GM23248 (cell line): Measurements from ENCODE around the gene DBF4B. TPM values are rescaled to one million over a fixed set of nuclear protein-coding genes. Genes with fewer than 3 reads are reported as not detected.

ENCODE experiments used
- DNase-seq: peaks from one replicate; pipeline ENCODE4 v3.0.0-alpha.2; 2015
- H2AFZ ChIP-seq: fragments of 200-600 bp; sonication (generic); 2 replicates; pipeline ENCODE4 v1.6.1; 2016; ENCODE audit warnings: antibody characterized with exemption
- H3F3A ChIP-seq: fragments of 200-600 bp; sonication (generic); 2 replicates; pipeline ENCODE4 v1.6.1; 2016; ENCODE audit warnings: mild to moderate bottlenecking, antibody characterized with exemption, mixed run types; ENCODE audit not compliant: insufficient read depth
- H3K27ac ChIP-seq: fragments of 200-600 bp; sonication (generic); 2 replicates; pipeline ENCODE4 v1.5.1; 2016; ENCODE audit warnings: mild to moderate bottlenecking
- H3K27me3 ChIP-seq: fragments of 200-600 bp; sonication (generic); replicated peaks from 2 replicates; pipeline ENCODE4 v1.6.1; 2016; ENCODE audit warnings: mild to moderate bottlenecking; ENCODE audit not compliant: insufficient read depth
- H3K36me3 ChIP-seq: fragments of 200-600 bp; sonication (generic); 2 replicates; pipeline ENCODE4 v1.6.1; 2016; ENCODE audit warnings: low read depth, mild to moderate bottlenecking
- H3K4me1 ChIP-seq: fragments of 200-600 bp; sonication (generic); 2 replicates; pipeline ENCODE4 v1.6.1; 2016; ENCODE audit warnings: mild to moderate bottlenecking; ENCODE audit not compliant: insufficient read depth
- H3K4me2 ChIP-seq: fragments of 200-600 bp; sonication (generic); one replicate; pipeline ENCODE4 v1.6.1; 2016; ENCODE audit warnings: mild to moderate bottlenecking; ENCODE audit not compliant: unreplicated experiment
- H3K4me3 ChIP-seq: fragments of 200-600 bp; sonication (generic); 2 replicates; pipeline ENCODE4 v1.5.1; 2016; ENCODE audit warnings: mild to moderate bottlenecking
- H3K79me2 ChIP-seq: fragments of 200-600 bp; sonication (generic); 2 replicates; pipeline ENCODE4 v1.6.1; 2016; ENCODE audit warnings: mild to moderate bottlenecking; ENCODE audit not compliant: insufficient read depth
- H3K9ac ChIP-seq: fragments of 200-600 bp; sonication (generic); 2 replicates; pipeline ENCODE4 v1.6.1; 2016; ENCODE audit warnings: mild to moderate bottlenecking
- H3K9me2 ChIP-seq: fragments of 200-600 bp; sonication (generic); 2 replicates; pipeline ENCODE4 v1.6.1; 2016; ENCODE audit warnings: mixed run types, mild to moderate bottlenecking, moderate library complexity; ENCODE audit not compliant: insufficient read depth
- H3K9me3 ChIP-seq: fragments of 200-600 bp; sonication (generic); one replicate; pipeline ENCODE4 v1.6.1; 2017; ENCODE audit warnings: low read depth
- H4K20me1 ChIP-seq: fragments of 200-600 bp; sonication (generic); 2 replicates; pipeline ENCODE4 v1.6.0; 2016; ENCODE audit not compliant: insufficient read depth
- EZH2 ChIP-seq: fragments of 200-600 bp; sonication (generic); IDR thresholded peaks from 2 replicates; pipeline ENCODE4 v1.6.1; 2018; ENCODE audit warnings: antibody characterized with exemption, mild to moderate bottlenecking; ENCODE audit not compliant: insufficient read depth, poor library complexity, severe bottlenecking
- EZH2phosphoT487 ChIP-seq: fragments of 200-600 bp; sonication (generic); IDR thresholded peaks from 2 replicates; pipeline ENCODE4 v1.6.1; 2018; ENCODE audit warnings: antibody characterized with exemption, moderate library complexity, mild to moderate bottlenecking, low read depth; ENCODE audit not compliant: insufficient read depth
- WGBS, 2 experiments: methylation state at CpG; one replicate each; pipeline ENCODE4 v1.1.6; 2015 to 2017; ENCODE audit warnings: low lambda C conversion rate in 2 of 2, low coverage in 1 of 2; ENCODE audit errors: missing lambda C conversion rate in 2 of 2; 5-methylcytosine and 5-hydroxymethylcytosine counted together
- in situ Hi-C: fragments of 300-500 bp; cut with MboI; formaldehyde crosslinking; loops from 2 replicates; pipeline ENCODE4 v1.15.0; 2020
- polyA plus RNA-seq: library from polyadenylated mRNA; unstranded; fragments of >200 nt; fragmentation: Nextera tagmentation; extraction: Ambion mirVana; gene quantifications from 2 replicates; pipeline ENCODE4 v1.2.1, GENCODE V29; 2016
- small RNA-seq: library from RNA; depleted of rRNA; stranded (forward); fragments of <200 nt; gene quantifications from one replicate; pipeline ENCODE3, GENCODE V24; 2014; ENCODE audit warnings: low read depth, low replicate concordance
- total RNA-seq: library from RNA; depleted of rRNA; stranded (reverse); fragments of >200 nt; shearing (Covaris generic); gene quantifications from 2 replicates; pipeline ENCODE4 v1.2.3, GENCODE V29; 2014; rRNA removed

The DBF4B gene
- total and polyA plus RNA-seq, 2 experiments from 2014 or later, result 3.2 to 6.5 TPM

GRCh38 chr17:44795421-44795820, 87.0 kb downstream of the DBF4B start:
- no peak for DNase-seq
- TF ChIP-seq EZH2phosphoT487, result no peak
- no peaks in the 10 kb centered on the region for H3K9me3 ChIP-seq
- H3K9ac ChIP-seq, result peak overlapping the region; percentile 65
- H3K4me2 ChIP-seq, result peak overlapping the region; percentile 49
- no peaks in the 10 kb centered on the region for H3K27me3 ChIP-seq
- in situ Hi-C loops, result no loop called here
- H3F3A ChIP-seq, result peaks cover 35% of the 10 kb centered on the region
- peaks cover 10% of the 10 kb centered on the region for H3K79me2 ChIP-seq
- peaks cover 9% of the 10 kb centered on the region; the same call in 1 of the 2 replicates for H3K36me3 ChIP-seq
- peaks cover 28% of the 10 kb centered on the region for H3K4me1 ChIP-seq
- no peak overlapping the region for H3K4me3 ChIP-seq
- peak overlapping the region; percentile 90 for H3K27ac ChIP-seq
- H4K20me1 ChIP-seq, result no peaks in the 10 kb centered on the region
- peak overlapping the region; percentile 4; the same call in 1 of the 2 replicates for H2AFZ ChIP-seq
- no peaks in the 10 kb centered on the region for H3K9me2 ChIP-seq
- WGBS, 2 experiments, result 38 to 44% methylated on average over 9 of the region's 9 CpGs

DNA sequence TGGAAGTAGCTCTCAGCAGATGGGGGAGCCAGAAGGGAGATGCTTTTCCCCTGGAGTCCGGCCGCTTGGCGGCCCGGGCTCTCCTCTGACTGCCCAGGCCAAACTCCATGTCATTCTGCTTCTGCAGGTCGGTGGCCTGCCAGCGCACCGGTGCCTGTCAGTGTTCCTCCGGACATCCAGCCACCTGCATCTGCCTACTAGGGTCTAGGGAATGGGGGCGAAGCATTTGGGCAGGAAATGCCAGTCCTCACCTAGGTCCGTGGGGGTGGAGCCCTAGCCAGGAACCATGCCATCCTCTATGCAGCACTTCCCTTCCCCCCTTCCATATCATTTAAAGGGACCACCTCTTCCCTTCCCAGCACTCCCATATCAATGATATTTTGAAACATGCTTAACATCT, 87.5 kb downstream of the DBF4B start:
- Histone ChIP-seq H4K20me1 (no peaks in the 10 kb centered on the region), H3K9me3 (no peaks in the 10 kb centered on the region), H3K4me1 (peaks cover 28% of the 10 kb centered on the region), H3K27me3 (no peaks in the 10 kb centered on the region), H3K79me2 (peaks cover 15% of the 10 kb centered on the region), H2AFZ (no peak overlapping the region), H3K27ac (peak overlapping the region; percentile 90), H3K9ac (no peak overlapping the region), H3K4me3 (no peak overlapping the region), H3K4me2 (peak overlapping the region; percentile 49), H3K9me2 (no peaks in the 10 kb centered on the region), H3F3A (peaks cover 35% of the 10 kb centered on the region), H3K36me3 (peaks cover 9% of the 10 kb centered on the region; the same call in 1 of the 2 replicates)
- DNase-seq, result no peak
- 80 to 85% methylated on average over 8 to 10 of the region's 10 CpGs for WGBS, 2 experiments
- in situ Hi-C loops, result no loop called here
- TF ChIP-seq EZH2 (no peak), EZH2phosphoT487 (no peak)

GRCh38 chr17:44796731-44797130, 88.3 kb downstream of the DBF4B start:
- H3K4me2 ChIP-seq, result no peak overlapping the region
- H3K79me2 ChIP-seq, result peaks cover 23% of the 10 kb centered on the region
- 98 to 99% methylated on average over 9 of the region's 9 CpGs for WGBS, 2 experiments
- TF ChIP-seq EZH2, result no peak
- TF ChIP-seq EZH2phosphoT487, result no peak
- peaks cover 35% of the 10 kb centered on the region for H3F3A ChIP-seq
- in situ Hi-C loops, result no loop called here
- no peak overlapping the region for H3K4me3 ChIP-seq
- H3K9me3 ChIP-seq, result no peaks in the 10 kb centered on the region
- no peaks in the 10 kb centered on the region for H3K9me2 ChIP-seq
- H3K27me3 ChIP-seq, result no peaks in the 10 kb centered on the region
- no peak overlapping the region for H3K9ac ChIP-seq
- H2AFZ ChIP-seq, result no peak overlapping the region
- no peak overlapping the region for H3K27ac ChIP-seq
- no peaks in the 10 kb centered on the region for H4K20me1 ChIP-seq
- no peak for DNase-seq
- H3K4me1 ChIP-seq, result peaks cover 28% of the 10 kb centered on the region
- H3K36me3 ChIP-seq, result peaks cover 9% of the 10 kb centered on the region; the same call in 1 of the 2 replicates

DNA sequence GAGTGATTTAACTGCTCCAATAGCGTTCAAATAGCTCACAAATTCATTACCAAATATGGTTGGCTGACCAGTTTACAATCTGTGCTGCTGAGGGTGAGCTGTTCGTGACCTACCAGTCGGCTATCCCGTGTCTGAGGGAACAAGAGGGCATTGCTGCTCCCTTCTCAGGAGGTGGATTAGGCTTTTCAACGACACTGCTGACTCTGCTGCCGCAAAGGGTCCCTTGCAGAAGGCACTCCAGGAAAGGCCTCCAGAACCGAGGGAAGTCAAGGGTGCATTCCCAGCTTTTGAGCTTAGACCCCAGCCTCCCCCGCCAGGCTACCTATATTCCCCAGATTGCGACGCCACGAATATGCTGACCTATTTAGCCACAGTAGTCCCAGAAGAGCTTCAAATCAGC, 89.3 kb downstream of the DBF4B start:
- Histone ChIP-seq H3K27me3 (no peaks in the 10 kb centered on the region), H3K4me3 (no peak overlapping the region), H3K36me3 (peaks cover 9% of the 10 kb centered on the region; the same call in 1 of the 2 replicates), H3K4me1 (peaks cover 20% of the 10 kb centered on the region), H3K9me2 (no peaks in the 10 kb centered on the region), H3K9me3 (no peaks in the 10 kb centered on the region), H3K9ac (no peak overlapping the region), H2AFZ (no peak overlapping the region), H3F3A (peaks cover 35% of the 10 kb centered on the region), H3K79me2 (peaks cover 33% of the 10 kb centered on the region), H3K27ac (no peak overlapping the region), H4K20me1 (no peaks in the 10 kb centered on the region), H3K4me2 (no peak overlapping the region)
- no peak for DNase-seq
- in situ Hi-C loops, result no loop called here
- no peak for TF ChIP-seq EZH2phosphoT487
- no peak for TF ChIP-seq EZH2
- 99% methylated on average over 11 of the region's 11 CpGs for WGBS, 2 experiments

- no peaks in the 10 kb centered on the region for H3K27me3 ChIP-seq
- H2AFZ ChIP-seq, result no peak overlapping the region
- H3K9me3 ChIP-seq, result no peaks in the 10 kb centered on the region
- no peak overlapping the region for H3K9ac ChIP-seq
- no peaks in the 10 kb centered on the region for H3K9me2 ChIP-seq
- peaks cover 39% of the 10 kb centered on the region for H3K79me2 ChIP-seq
- no peak for DNase-seq
- TF ChIP-seq EZH2phosphoT487, result no peak
- no peak for TF ChIP-seq EZH2
- H3F3A ChIP-seq, result peaks cover 35% of the 10 kb centered on the region
- H3K36me3 ChIP-seq, result peaks cover 11% of the 10 kb centered on the region
- 96 to 98% methylated on average over 2 of the region's 2 CpGs for WGBS, 2 experiments
- no peak overlapping the region for H3K4me2 ChIP-seq
- H3K4me3 ChIP-seq, result no peak overlapping the region
- H3K27ac ChIP-seq, result no peak overlapping the region
- H3K4me1 ChIP-seq, result peaks cover 18% of the 10 kb centered on the region
- no peaks in the 10 kb centered on the region for H4K20me1 ChIP-seq
- in situ Hi-C loops, result no loop called here
These were observed 89.9 kb downstream of the DBF4B start for GRCh38 chr17:44798356-44798755.

Small RNA genes lying within 50 kb of the gene (small RNA-seq; reads per million reads assigned to genes)
- gene RN7SL819P, result not detected

Other genes with a start within 250 kb of the DBF4B start
- gene GPATCH8, start 205.3 kb upstream of the DBF4B start, total RNA-seq, result 18.0 and 24.7 TPM in 2 replicates
- gene GPATCH8, start 205.3 kb upstream of the DBF4B start, polyA plus RNA-seq, result 28.4 and 29.4 TPM in 2 replicates
- gene FZD2, start 151.2 kb upstream of the DBF4B start, total RNA-seq, result 13.4 and 21.4 TPM in 2 replicates
- 6.3 and 7.1 TPM in 2 replicates for gene FZD2, start 151.2 kb upstream of the DBF4B start, polyA plus RNA-seq
- not detected in 2 replicates for gene MEIOC, start 52.2 kb upstream of the DBF4B start, total RNA-seq
- 0.34 and 0.65 TPM in 2 replicates for gene MEIOC, start 52.2 kb upstream of the DBF4B start, polyA plus RNA-seq
- gene CCDC43, start 18.9 kb upstream of the DBF4B start, total RNA-seq, result 25.7 and 31.0 TPM in 2 replicates
- 33.7 and 34.9 TPM in 2 replicates for gene CCDC43, start 18.9 kb upstream of the DBF4B start, polyA plus RNA-seq
- gene ADAM11, start 50.3 kb downstream of the DBF4B start, total RNA-seq, result 0.22 and 0.63 TPM in 2 replicates
- gene ADAM11, start 50.3 kb downstream of the DBF4B start, polyA plus RNA-seq, result 0.09 and 0.20 TPM in 2 replicates
- gene GJC1, start 121.6 kb downstream of the DBF4B start, total RNA-seq, result 18.4 and 19.1 TPM in 2 replicates
- gene GJC1, start 121.6 kb downstream of the DBF4B start, polyA plus RNA-seq, result 13.6 and 15.2 TPM in 2 replicates
- not detected in 2 replicates for gene HIGD1B, start 139.2 kb downstream of the DBF4B start, total RNA-seq
- gene HIGD1B, start 139.2 kb downstream of the DBF4B start, polyA plus RNA-seq, result not detected in 2 replicates
- gene EFTUD2, start 190.8 kb downstream of the DBF4B start, total RNA-seq, result 63.7 and 71.2 TPM in 2 replicates
- 60.1 and 60.4 TPM in 2 replicates for gene EFTUD2, start 190.8 kb downstream of the DBF4B start, polyA plus RNA-seq
- gene GFAP, start 206.8 kb downstream of the DBF4B start, total RNA-seq, result 1.1 TPM in 1 of 2 replicates, not detected in the other
- 0.49 and 0.52 TPM in 2 replicates for gene GFAP, start 206.8 kb downstream of the DBF4B start, polyA plus RNA-seq
- 1.4 and 2.1 TPM in 2 replicates for gene KIF18B, start 239.1 kb downstream of the DBF4B start, total RNA-seq
- 4.5 and 4.6 TPM in 2 replicates for gene KIF18B, start 239.1 kb downstream of the DBF4B start, polyA plus RNA-seq